Glutamatergic neuron (in vitro differentiated cells): ENCODE measurements around the gene SLC4A7. TPM values are rescaled to one million over a fixed set of nuclear protein-coding genes. Genes with fewer than 3 reads are reported as not detected.

Experiments
- DNase-seq: peaks from one replicate; pipeline ENCODE4 v3.0.0; 2022
- H3K27ac Mint-ChIP-seq: one replicate; pipeline ENCODE4 v1.8.0; 2020; ENCODE audit warnings: mild to moderate bottlenecking, mixed read lengths, inconsistent platforms; ENCODE audit not compliant: unreplicated experiment
- H3K27me3 Mint-ChIP-seq: one replicate; pipeline ENCODE4 v1.8.0; 2020; ENCODE audit warnings: mild to moderate bottlenecking, moderate library complexity, mixed read lengths, inconsistent platforms; ENCODE audit not compliant: unreplicated experiment
- H3K36me3 Mint-ChIP-seq: one replicate; pipeline ENCODE4 v1.8.0; 2020; ENCODE audit warnings: mild to moderate bottlenecking, mixed read lengths, inconsistent platforms; ENCODE audit not compliant: unreplicated experiment
- H3K4me1 Mint-ChIP-seq: one replicate; pipeline ENCODE4 v1.8.0; 2020; ENCODE audit warnings: mild to moderate bottlenecking, low read depth, mixed read lengths, inconsistent platforms; ENCODE audit not compliant: unreplicated experiment
- H3K4me3 Mint-ChIP-seq: one replicate; pipeline ENCODE4 v1.8.0; 2020; ENCODE audit warnings: mild to moderate bottlenecking, mixed read lengths, inconsistent platforms; ENCODE audit not compliant: unreplicated experiment
- H3K9me3 Mint-ChIP-seq: one replicate; pipeline ENCODE4 v1.8.0; 2020; ENCODE audit warnings: mild to moderate bottlenecking, moderate library complexity, mixed read lengths, inconsistent platforms; ENCODE audit not compliant: unreplicated experiment
- CTCF ChIP-seq: fragments of 200-600 bp; sonication (generic); IDR thresholded peaks from one replicate; pipeline ENCODE4 v1.5.0; 2021; ENCODE audit not compliant: partially characterized antibody, unreplicated experiment
- total RNA-seq: library from RNA; stranded (reverse); fragmentation: NEBNext Ultra II Directional; extraction: Animal tissue kit (Norgen Biotek cat#: 25700); gene quantifications from one replicate; pipeline ENCODE4 v1.2.1, GENCODE V29; 2021; ENCODE audit not compliant: unreplicated experiment

The SLC4A7 gene
- total RNA-seq, 1 donor from 2014 or later: 67.0 TPM

DNA sequence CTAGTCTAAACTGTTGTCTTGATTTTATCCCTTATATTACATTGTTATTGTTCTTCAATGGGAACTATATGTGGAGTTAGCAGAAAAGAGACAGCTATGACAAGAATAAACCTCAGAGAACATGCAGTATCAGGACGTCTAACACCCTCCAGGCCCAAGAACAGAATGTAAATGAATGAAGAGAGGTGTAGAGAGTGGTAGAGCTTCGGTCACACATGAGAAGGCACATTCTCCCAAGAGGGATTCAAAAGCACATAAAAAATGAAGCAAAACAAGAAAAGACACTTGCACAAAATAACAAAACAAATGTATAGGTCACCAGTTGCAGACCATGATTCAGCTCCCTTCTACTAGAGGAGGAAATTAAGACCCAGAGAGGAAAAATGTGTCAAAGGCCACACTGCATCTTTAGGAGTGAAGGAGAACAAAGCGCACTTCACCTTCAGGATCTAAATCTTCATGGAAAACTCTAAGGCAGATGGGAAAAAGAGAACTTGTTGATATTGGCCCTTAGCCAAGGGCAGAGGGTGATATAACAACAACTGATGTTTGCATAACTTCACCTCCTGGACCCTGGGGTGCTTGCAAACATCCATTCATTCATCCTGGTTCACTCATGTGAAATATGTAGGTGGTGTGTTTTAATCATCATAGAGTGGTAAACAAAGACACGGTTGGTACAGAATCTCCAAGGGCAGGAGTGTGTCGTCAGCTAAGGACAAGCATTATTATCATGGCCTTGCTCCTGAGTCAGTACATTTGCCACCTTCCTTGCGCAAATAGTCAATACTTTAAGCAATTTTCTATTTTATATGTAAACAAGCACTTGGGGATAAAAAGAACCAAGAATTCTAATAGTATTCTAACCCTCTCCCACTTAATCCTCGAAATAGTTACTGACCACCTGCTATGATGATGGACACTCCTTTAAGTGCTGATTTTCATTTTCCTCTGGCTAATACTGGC lies 123.8 kb downstream of the SLC4A7 start:
- no peaks in the 10 kb centered on the region for H3K27me3 Mint-ChIP-seq
- H3K36me3 Mint-ChIP-seq: no peaks in the 10 kb centered on the region
- H3K4me3 Mint-ChIP-seq: no peak overlapping the region
- no peak for DNase-seq
- H3K9me3 Mint-ChIP-seq: no peaks in the 10 kb centered on the region
- no peak for TF ChIP-seq CTCF
- H3K27ac Mint-ChIP-seq: no peak overlapping the region
- peaks cover 5% of the 10 kb centered on the region for H3K4me1 Mint-ChIP-seq

- Mint-ChIP-seq H3K4me1 (peaks cover 5% of the 10 kb centered on the region), H3K27ac (no peak overlapping the region), H3K4me3 (no peak overlapping the region), H3K36me3 (no peaks in the 10 kb centered on the region), H3K27me3 (no peaks in the 10 kb centered on the region), H3K9me3 (no peaks in the 10 kb centered on the region)
- no peak for TF ChIP-seq CTCF
- no peak for DNase-seq
These were observed 125.8 kb downstream of the SLC4A7 start for GRCh38 chr3:27358372-27358771.

DNA sequence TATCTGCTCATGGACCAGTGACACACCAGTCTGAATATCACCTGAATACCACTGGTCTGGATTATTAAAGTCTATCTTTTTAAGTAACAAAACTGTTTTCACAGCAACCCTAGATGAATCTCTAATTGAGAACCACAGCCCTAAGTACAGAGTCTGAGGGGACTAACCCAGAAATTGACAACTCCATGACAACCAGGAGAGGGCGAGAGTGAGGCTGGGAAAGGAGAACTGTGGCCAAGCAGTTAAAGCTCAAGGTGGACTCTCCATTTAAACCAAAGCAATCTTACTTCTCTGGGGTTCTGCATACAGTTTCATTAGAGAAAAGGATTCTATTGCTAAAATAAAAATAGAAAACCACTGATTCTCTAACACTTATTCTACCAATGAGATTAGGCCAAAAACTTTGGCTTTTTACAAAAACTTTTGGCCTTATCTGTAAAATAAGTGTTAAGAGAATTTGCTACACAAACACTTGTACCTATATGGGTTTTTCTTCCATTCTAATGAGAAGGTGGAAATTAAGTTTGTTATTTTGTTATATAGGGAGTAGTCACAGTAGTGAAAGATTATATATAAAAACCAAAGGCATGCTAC lies 126.4 kb downstream of the SLC4A7 start:
- Mint-ChIP-seq H3K4me3 (no peak overlapping the region), H3K27ac (no peak overlapping the region), H3K27me3 (no peaks in the 10 kb centered on the region), H3K36me3 (no peaks in the 10 kb centered on the region), H3K9me3 (no peaks in the 10 kb centered on the region), H3K4me1 (peaks cover 5% of the 10 kb centered on the region)
- DNase-seq: peak; percentile 62
- peak; percentile 46 for TF ChIP-seq CTCF

DNA sequence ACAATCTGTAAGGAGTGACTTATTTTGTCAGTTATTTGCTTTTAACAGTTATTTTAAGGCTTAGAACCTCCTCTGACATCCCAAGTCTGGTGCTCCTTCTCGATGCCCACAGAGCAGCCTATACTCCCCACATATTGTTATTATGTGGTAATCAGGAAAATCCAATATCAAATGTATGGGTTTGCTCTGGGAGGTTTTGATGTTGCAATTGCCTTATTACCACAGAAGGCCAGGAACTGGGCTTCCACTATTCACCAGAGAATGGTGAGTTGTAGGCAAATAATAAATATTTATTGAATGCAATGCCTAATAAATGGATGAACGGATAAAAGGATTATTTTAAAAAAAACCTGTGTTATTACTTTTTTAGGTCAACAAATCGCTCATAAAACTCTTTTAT lies 127.2 kb downstream of the SLC4A7 start:
- Mint-ChIP-seq H3K36me3 (no peaks in the 10 kb centered on the region), H3K27me3 (no peaks in the 10 kb centered on the region), H3K9me3 (no peaks in the 10 kb centered on the region), H3K27ac (no peak overlapping the region), H3K4me3 (no peak overlapping the region), H3K4me1 (peaks cover 5% of the 10 kb centered on the region)
- DNase-seq: no peak
- no peak for TF ChIP-seq CTCF
